HEK293 (cell line): Measurements from ENCODE around the gene RASL11B.
A peak's percentile ranks its signal among the peaks of the same experiment; 100 is the strongest.

ENCODE experiments used
- CTCF ChIA-PET: fragments of 350-600 bp; formaldehyde crosslinking; extraction: SDS; loops from one replicate; lab custom pipeline; 2021; ENCODE audit warnings: antibody characterized with exemption; lab: Yijun Ruan, JAX
- POLR2A ChIA-PET: fragments of 300-600 bp; formaldehyde crosslinking; extraction: SDS; loops from one replicate; lab custom pipeline; 2020; ENCODE audit warnings: antibody characterized with exemption, inconsistent platforms; lab: Yijun Ruan, JAX
- H3K27ac ChIP-seq: fragments of 200-500 bp; sonication (Bioruptor generic); 2 replicates; pipeline ENCODE4 v1.5.1; 2014; ENCODE audit warnings: low read depth, low read length, control low read depth, inconsistent platforms; ENCODE audit errors: extremely low read depth
- H3K36me3 ChIP-seq, 2 experiments: fragments of 200-500 bp in 1 of 2; sonication (Bioruptor generic) in 1 of 2; 1 replicate in 1 of 2; 2 replicates in 1 of 2; pipeline ENCODE4 v1.5.1; 2014 to 2017; ENCODE audit warnings: inconsistent platforms in 2 of 2, low read length in 2 of 2; ENCODE audit not compliant: control insufficient read depth in 2 of 2, insufficient read depth in 1 of 2
- H3K4me1 ChIP-seq: fragments of 200-500 bp; sonication (Bioruptor generic); 2 replicates; pipeline ENCODE4 v1.5.1; 2014; ENCODE audit warnings: mild to moderate bottlenecking, low read length, inconsistent platforms; ENCODE audit not compliant: control insufficient read depth, insufficient read depth
- H3K4me3 ChIP-seq: 2 replicates; pipeline ENCODE4 v1.5.1; 2011; ENCODE audit warnings: low read depth, mild to moderate bottlenecking, control low read depth, low read length, moderate library complexity
- H3K9me3 ChIP-seq: fragments of 200-500 bp; sonication (Bioruptor generic); 2 replicates; pipeline ENCODE4 v1.5.1; 2014; ENCODE audit warnings: low read depth, low read length, inconsistent platforms; ENCODE audit not compliant: control insufficient read depth, insufficient read depth
- BCL11B ChIP-seq: fragments of 450-650 bp; formaldehyde crosslinking; IDR thresholded peaks from 2 replicates; pipeline ENCODE4 v1.5.1; 2016; ENCODE audit warnings: low read depth, missing biosample characterization, missing genetic modification characterization
- MEIS1 ChIP-seq: sonication (generic); formaldehyde crosslinking; IDR thresholded peaks from 2 replicates; pipeline ENCODE4 v1.8.1; 2022; ENCODE audit warnings: missing genetic modification reagents, mild to moderate bottlenecking, borderline replicate concordance
- OSR2 ChIP-seq: fragments of 450-650 bp; formaldehyde crosslinking; IDR thresholded peaks from 2 replicates; pipeline ENCODE4 v1.5.1; 2016; ENCODE audit warnings: missing biosample characterization, missing genetic modification characterization
- ZBTB17 ChIP-seq: fragments of 450-650 bp; formaldehyde crosslinking; IDR thresholded peaks from 2 replicates; pipeline ENCODE4 v1.5.1; 2016; ENCODE audit warnings: missing biosample characterization, missing genetic modification characterization
- ZBTB21 ChIP-seq: fragments of 450-650 bp; formaldehyde crosslinking; IDR thresholded peaks from 2 replicates; pipeline ENCODE4 v1.5.1; 2017; ENCODE audit warnings: missing biosample characterization, missing genetic modification characterization
- ZFP37 ChIP-seq: fragments of 450-650 bp; formaldehyde crosslinking; IDR thresholded peaks from 2 replicates; pipeline ENCODE4 v1.5.1; 2016; ENCODE audit warnings: missing biosample characterization, missing genetic modification characterization
- ZFP69B ChIP-seq: fragments of 450-650 bp; formaldehyde crosslinking; IDR thresholded peaks from 2 replicates; pipeline ENCODE4 v1.5.1; 2016; ENCODE audit warnings: missing biosample characterization, missing genetic modification characterization
- ZIC2 ChIP-seq: fragments of 450-650 bp; formaldehyde crosslinking; IDR thresholded peaks from 2 replicates; pipeline ENCODE4 v1.5.1; 2016; ENCODE audit warnings: missing biosample characterization, missing genetic modification characterization
- ZNF2 ChIP-seq: fragments of 450-650 bp; formaldehyde crosslinking; IDR thresholded peaks from 2 replicates; pipeline ENCODE4 v1.5.1; 2016; ENCODE audit warnings: missing biosample characterization, missing genetic modification characterization
- ZNF202 ChIP-seq: fragments of 450-650 bp; formaldehyde crosslinking; IDR thresholded peaks from 2 replicates; pipeline ENCODE4 v1.5.1; 2016; ENCODE audit warnings: missing biosample characterization, missing genetic modification characterization, borderline replicate concordance
- ZNF292 ChIP-seq: fragments of 450-650 bp; formaldehyde crosslinking; IDR thresholded peaks from 2 replicates; pipeline ENCODE4 v1.5.1; 2016; ENCODE audit warnings: low read depth, missing biosample characterization, missing genetic modification characterization, borderline replicate concordance
- ZNF311 ChIP-seq: fragments of 450-650 bp; formaldehyde crosslinking; IDR thresholded peaks from 2 replicates; pipeline ENCODE4 v1.5.1; 2017; ENCODE audit warnings: missing biosample characterization, missing genetic modification characterization, borderline replicate concordance
- ZNF335 ChIP-seq: fragments of 450-650 bp; formaldehyde crosslinking; conservative IDR thresholded peaks from 2 replicates; pipeline ENCODE4 v1.5.1; 2016; ENCODE audit warnings: missing biosample characterization, missing genetic modification characterization
- ZNF404 ChIP-seq: fragments of 450-650 bp; formaldehyde crosslinking; IDR thresholded peaks from 2 replicates; pipeline ENCODE4 v1.5.1; 2017; ENCODE audit warnings: missing biosample characterization, missing genetic modification characterization
- ZNF473 ChIP-seq: fragments of 450-650 bp; formaldehyde crosslinking; IDR thresholded peaks from 2 replicates; pipeline ENCODE4 v1.5.1; 2017; ENCODE audit warnings: missing biosample characterization, missing genetic modification characterization
- ZNF529 ChIP-seq: fragments of 450-650 bp; formaldehyde crosslinking; IDR thresholded peaks from 2 replicates; pipeline ENCODE4 v1.5.1; 2017; ENCODE audit warnings: missing genetic modification characterization, missing biosample characterization; ENCODE audit not compliant: insufficient replicate concordance
- ZNF792 ChIP-seq: fragments of 450-650 bp; formaldehyde crosslinking; IDR thresholded peaks from 2 replicates; pipeline ENCODE4 v1.5.1; 2016; ENCODE audit warnings: missing biosample characterization, missing genetic modification characterization
- ZNF843 ChIP-seq: fragments of 450-650 bp; formaldehyde crosslinking; IDR thresholded peaks from 2 replicates; pipeline ENCODE4 v1.5.1; 2016; ENCODE audit warnings: missing biosample characterization, missing genetic modification characterization
- ZSCAN16 ChIP-seq: fragments of 450-650 bp; formaldehyde crosslinking; IDR thresholded peaks from 2 replicates; pipeline ENCODE4 v1.5.1; 2016; ENCODE audit warnings: missing biosample characterization, missing genetic modification characterization
- ZSCAN30 ChIP-seq: fragments of 450-650 bp; IDR thresholded peaks from 2 replicates; pipeline ENCODE4 v1.5.1; 2018; ENCODE audit warnings: missing biosample characterization, mild to moderate bottlenecking, missing genetic modification characterization, moderate library complexity
- ZXDB ChIP-seq: fragments of 450-650 bp; formaldehyde crosslinking; IDR thresholded peaks from 2 replicates; pipeline ENCODE4 v1.5.1; 2016; ENCODE audit warnings: missing biosample characterization, missing genetic modification characterization
- TF ChIP-seq, protein P1 (sequence below): fragments of 450-650 bp; formaldehyde crosslinking; IDR thresholded peaks from 2 replicates; pipeline ENCODE4 v1.5.1; 2016; ENCODE audit warnings: missing biosample characterization, missing genetic modification characterization
- TF ChIP-seq, protein P2 (sequence below): fragments of 450-650 bp; formaldehyde crosslinking; IDR thresholded peaks from 2 replicates; pipeline ENCODE4 v1.5.1; 2016; ENCODE audit warnings: missing biosample characterization, missing genetic modification characterization
- TF ChIP-seq, protein P3 (sequence below): fragments of 450-650 bp; formaldehyde crosslinking; IDR thresholded peaks from 2 replicates; pipeline ENCODE4 v1.5.1; 2016; ENCODE audit warnings: missing biosample characterization, missing genetic modification characterization
- TF ChIP-seq, protein P4 (sequence below): fragments of 450-650 bp; formaldehyde crosslinking; IDR thresholded peaks from 2 replicates; pipeline ENCODE4 v1.5.1; 2016; ENCODE audit warnings: missing biosample characterization, missing genetic modification characterization
- TF ChIP-seq, protein P5 (sequence below): fragments of 450-650 bp; formaldehyde crosslinking; IDR thresholded peaks from 2 replicates; pipeline ENCODE4 v1.5.1; 2016; ENCODE audit warnings: missing biosample characterization, missing genetic modification characterization

Gene RASL11B, protein sequence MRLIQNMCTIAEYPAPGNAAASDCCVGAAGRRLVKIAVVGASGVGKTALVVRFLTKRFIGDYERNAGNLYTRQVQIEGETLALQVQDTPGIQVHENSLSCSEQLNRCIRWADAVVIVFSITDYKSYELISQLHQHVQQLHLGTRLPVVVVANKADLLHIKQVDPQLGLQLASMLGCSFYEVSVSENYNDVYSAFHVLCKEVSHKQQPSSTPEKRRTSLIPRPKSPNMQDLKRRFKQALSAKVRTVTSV

DNA sequence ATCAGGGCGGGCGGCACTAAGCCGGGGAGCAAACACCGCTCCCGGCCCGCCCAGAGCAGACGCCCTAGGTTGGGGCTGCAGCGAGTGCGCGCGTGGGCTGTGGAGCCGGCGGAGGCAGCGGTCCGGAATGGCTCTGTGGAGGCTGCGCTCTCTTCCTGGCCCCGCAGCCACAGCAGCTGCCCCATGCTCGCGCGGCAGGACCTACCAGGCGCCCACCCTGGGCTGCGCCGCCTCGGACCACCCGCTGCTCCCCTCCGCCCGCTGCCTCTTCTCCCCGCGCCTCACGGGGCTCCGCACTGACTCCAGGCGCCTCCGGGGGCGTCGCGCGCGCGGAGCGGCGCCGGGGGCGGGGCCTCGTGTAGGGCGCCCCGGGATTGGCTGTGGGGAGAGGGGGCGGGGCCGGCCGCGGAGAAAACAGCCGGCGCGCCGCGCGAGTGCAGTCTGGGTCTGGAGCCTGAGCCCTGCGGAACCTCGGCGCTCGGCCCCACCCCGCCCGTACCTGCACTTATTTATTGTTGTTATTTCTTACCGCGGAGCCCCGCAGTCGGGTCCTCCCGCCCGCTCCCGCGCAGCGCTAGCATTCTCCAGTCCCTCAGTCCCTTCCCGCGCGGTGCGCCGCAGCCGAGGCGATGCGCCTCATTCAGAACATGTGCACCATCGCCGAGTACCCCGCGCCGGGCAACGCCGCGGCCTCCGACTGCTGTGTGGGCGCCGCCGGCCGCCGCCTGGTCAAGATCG, at the start of gene RASL11B:
RASL11B (plus strand) TSS at position 439 of the 738 bp plus-strand sequence; CDS start at position 630, 191 bp downstream.
- peaks cover 0 to 29% of the 10 kb centered on the region in 2 experiments; a peak in 1 of 3 replicates for H3K36me3 ChIP-seq
- H3K4me3 ChIP-seq: peak within 1 kb of the TSS; percentile 62
- no peaks in the 10 kb centered on the region for H3K9me3 ChIP-seq
- peak within 1 kb of the TSS; percentile 60; the same call in 1 of the 2 replicates for H3K27ac ChIP-seq
- POLR2A ChIA-PET: interaction anchor here (0.8 kb wide), 1 partner anchor 10 kb away, joined by 4 read pairs; no protein-coding TSS in a partner anchor
- no peaks in the 10 kb centered on the region for H3K4me1 ChIP-seq
- CTCF ChIA-PET: interaction anchor here (1.0 kb wide), 1 partner anchor 121 kb away, joined by 3 read pairs; no protein-coding TSS in a partner anchor
- no peak for TF ChIP-seq ZNF292 (tag by site-specific recombination)
- no peak for TF ChIP-seq MEIS1 (CRISPR knock-in tag)
- TF ChIP-seq ZSCAN16 (tag by site-specific recombination): no peak
- TF ChIP-seq, protein P1, sequence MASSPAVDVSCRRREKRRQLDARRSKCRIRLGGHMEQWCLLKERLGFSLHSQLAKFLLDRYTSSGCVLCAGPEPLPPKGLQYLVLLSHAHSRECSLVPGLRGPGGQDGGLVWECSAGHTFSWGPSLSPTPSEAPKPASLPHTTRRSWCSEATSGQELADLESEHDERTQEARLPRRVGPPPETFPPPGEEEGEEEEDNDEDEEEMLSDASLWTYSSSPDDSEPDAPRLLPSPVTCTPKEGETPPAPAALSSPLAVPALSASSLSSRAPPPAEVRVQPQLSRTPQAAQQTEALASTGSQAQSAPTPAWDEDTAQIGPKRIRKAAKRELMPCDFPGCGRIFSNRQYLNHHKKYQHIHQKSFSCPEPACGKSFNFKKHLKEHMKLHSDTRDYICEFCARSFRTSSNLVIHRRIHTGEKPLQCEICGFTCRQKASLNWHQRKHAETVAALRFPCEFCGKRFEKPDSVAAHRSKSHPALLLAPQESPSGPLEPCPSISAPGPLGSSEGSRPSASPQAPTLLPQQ (tag by site-specific recombination): peak; percentile 25; the same call in 1 of the 2 replicates
- TF ChIP-seq, protein P2, sequence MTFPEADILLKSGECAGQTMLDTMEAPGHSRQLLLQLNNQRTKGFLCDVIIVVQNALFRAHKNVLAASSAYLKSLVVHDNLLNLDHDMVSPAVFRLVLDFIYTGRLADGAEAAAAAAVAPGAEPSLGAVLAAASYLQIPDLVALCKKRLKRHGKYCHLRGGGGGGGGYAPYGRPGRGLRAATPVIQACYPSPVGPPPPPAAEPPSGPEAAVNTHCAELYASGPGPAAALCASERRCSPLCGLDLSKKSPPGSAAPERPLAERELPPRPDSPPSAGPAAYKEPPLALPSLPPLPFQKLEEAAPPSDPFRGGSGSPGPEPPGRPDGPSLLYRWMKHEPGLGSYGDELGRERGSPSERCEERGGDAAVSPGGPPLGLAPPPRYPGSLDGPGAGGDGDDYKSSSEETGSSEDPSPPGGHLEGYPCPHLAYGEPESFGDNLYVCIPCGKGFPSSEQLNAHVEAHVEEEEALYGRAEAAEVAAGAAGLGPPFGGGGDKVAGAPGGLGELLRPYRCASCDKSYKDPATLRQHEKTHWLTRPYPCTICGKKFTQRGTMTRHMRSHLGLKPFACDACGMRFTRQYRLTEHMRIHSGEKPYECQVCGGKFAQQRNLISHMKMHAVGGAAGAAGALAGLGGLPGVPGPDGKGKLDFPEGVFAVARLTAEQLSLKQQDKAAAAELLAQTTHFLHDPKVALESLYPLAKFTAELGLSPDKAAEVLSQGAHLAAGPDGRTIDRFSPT (tag by site-specific recombination): no peak
- TF ChIP-seq, protein P3, sequence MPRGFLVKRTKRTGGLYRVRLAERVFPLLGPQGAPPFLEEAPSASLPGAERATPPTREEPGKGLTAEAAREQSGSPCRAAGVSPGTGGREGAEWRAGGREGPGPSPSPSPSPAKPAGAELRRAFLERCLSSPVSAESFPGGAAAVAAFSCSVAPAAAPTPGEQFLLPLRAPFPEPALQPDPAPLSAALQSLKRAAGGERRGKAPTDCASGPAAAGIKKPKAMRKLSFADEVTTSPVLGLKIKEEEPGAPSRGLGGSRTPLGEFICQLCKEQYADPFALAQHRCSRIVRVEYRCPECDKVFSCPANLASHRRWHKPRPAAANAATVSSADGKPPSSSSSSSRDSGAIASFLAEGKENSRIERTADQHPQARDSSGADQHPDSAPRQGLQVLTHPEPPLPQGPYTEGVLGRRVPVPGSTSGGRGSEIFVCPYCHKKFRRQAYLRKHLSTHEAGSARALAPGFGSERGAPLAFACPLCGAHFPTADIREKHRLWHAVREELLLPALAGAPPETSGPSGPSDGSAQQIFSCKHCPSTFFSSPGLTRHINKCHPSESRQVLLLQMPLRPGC (tag by site-specific recombination): no peak
- TF ChIP-seq BCL11B (tag by site-specific recombination): no peak
- TF ChIP-seq, protein P4, sequence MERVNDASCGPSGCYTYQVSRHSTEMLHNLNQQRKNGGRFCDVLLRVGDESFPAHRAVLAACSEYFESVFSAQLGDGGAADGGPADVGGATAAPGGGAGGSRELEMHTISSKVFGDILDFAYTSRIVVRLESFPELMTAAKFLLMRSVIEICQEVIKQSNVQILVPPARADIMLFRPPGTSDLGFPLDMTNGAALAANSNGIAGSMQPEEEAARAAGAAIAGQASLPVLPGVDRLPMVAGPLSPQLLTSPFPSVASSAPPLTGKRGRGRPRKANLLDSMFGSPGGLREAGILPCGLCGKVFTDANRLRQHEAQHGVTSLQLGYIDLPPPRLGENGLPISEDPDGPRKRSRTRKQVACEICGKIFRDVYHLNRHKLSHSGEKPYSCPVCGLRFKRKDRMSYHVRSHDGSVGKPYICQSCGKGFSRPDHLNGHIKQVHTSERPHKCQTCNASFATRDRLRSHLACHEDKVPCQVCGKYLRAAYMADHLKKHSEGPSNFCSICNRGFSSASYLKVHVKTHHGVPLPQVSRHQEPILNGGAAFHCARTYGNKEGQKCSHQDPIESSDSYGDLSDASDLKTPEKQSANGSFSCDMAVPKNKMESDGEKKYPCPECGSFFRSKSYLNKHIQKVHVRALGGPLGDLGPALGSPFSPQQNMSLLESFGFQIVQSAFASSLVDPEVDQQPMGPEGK: 0 out of 2 replicates have a peak, but pooled peaks have one; percentile 52
- TF ChIP-seq OSR2 (tag by site-specific recombination): no peak
- no peak for TF ChIP-seq ZNF2 (tag by site-specific recombination)
- no peak for TF ChIP-seq ZNF202 (tag by site-specific recombination)
- TF ChIP-seq, protein P5, sequence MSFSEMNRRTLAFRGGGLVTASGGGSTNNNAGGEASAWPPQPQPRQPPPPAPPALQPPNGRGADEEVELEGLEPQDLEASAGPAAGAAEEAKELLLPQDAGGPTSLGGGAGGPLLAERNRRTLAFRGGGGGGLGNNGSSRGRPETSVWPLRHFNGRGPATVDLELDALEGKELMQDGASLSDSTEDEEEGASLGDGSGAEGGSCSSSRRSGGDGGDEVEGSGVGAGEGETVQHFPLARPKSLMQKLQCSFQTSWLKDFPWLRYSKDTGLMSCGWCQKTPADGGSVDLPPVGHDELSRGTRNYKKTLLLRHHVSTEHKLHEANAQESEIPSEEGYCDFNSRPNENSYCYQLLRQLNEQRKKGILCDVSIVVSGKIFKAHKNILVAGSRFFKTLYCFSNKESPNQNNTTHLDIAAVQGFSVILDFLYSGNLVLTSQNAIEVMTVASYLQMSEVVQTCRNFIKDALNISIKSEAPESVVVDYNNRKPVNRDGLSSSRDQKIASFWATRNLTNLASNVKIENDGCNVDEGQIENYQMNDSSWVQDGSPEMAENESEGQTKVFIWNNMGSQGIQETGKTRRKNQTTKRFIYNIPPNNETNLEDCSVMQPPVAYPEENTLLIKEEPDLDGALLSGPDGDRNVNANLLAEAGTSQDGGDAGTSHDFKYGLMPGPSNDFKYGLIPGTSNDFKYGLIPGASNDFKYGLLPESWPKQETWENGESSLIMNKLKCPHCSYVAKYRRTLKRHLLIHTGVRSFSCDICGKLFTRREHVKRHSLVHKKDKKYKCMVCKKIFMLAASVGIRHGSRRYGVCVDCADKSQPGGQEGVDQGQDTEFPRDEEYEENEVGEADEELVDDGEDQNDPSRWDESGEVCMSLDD (tag by site-specific recombination): peak; percentile 41; the same call in 1 of the 2 replicates
- no peak for TF ChIP-seq ZFP37
- 0 out of 2 replicates have a peak, but pooled peaks have one; percentile 15 for TF ChIP-seq ZXDB (tag by site-specific recombination)
- no peak for TF ChIP-seq ZFP69B
- TF ChIP-seq ZNF404 (tag by site-specific recombination): no peak
- TF ChIP-seq ZBTB21 (tag by site-specific recombination): no peak
- TF ChIP-seq ZSCAN30 (tag by site-specific recombination): no peak
- TF ChIP-seq ZNF311: no peak
- TF ChIP-seq ZNF529 (tag by site-specific recombination): no peak
- TF ChIP-seq ZNF843 (tag by site-specific recombination): no peak
- 0 out of 2 replicates have a peak, but pooled peaks have one; percentile 33 for TF ChIP-seq ZBTB17 (tag by site-specific recombination)
- TF ChIP-seq ZNF473: no peak
- TF ChIP-seq ZNF792 (tag by site-specific recombination): no peak
- TF ChIP-seq ZIC2 (tag by site-specific recombination): peak; percentile 48; the same call in 1 of the 2 replicates
- TF ChIP-seq ZNF335 (tag by site-specific recombination): peak; percentile 41; the same call in 1 of the 2 replicates
